ENCODE results near the gene UBQLN1. TPM values are rescaled to one million over a fixed set of nuclear protein-coding genes. Genes with fewer than 3 reads are reported as not detected.
"Not testable (repeated sequence)": the region's sequence is repeated elsewhere in the genome, so short reads cannot be mapped to it uniquely, and the experiment has no call there.

UBQLN1 gene
- total RNA-seq = 245 TPM

DNA sequence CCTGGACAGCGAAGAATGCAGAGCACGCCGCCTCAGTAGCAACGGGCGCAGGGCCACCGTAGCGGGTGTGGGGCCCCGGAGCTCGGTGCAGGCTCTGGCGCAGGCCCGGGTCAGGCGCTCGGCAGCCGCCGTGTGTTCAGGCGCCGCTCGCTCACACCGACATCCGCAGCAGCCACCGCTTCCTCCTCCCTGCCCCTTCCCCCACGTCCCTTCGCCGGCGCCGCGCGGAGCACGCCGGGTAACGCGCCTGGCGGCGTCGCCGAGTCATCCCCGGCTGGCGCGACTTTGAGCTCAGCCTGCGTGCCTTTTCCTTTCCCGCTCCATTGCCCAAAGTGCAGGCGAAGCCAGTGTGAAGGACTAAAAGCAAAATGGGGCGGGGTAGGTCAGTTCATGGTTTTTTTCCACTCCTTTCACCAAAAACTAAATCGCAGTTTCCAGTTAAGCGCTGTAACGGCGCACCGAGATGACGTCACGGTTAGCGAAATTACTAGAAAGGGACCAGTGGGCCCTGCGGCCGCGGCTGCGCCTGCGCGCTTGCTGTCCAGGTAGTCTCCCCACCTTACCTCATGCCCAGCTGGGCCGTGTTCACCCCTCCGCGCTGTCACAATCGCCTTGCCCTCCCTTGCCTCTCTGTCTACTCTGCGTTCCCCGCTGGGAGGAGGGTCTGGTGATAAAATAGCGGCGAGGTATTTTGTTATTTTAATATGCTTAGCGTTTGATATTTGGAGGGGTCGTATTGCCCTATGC, at the start of gene UBQLN1:
Gene UBQLN1, minus strand, starts transcription at position 191 of the 747 bp plus-strand sequence. CDS start 279 bp downstream, outside the sequence.
- DNase-seq (ENCODE audit: low spot score in 2 of 2) (peak; percentile 87 to 89), FAIRE-seq (no peak)

DNA sequence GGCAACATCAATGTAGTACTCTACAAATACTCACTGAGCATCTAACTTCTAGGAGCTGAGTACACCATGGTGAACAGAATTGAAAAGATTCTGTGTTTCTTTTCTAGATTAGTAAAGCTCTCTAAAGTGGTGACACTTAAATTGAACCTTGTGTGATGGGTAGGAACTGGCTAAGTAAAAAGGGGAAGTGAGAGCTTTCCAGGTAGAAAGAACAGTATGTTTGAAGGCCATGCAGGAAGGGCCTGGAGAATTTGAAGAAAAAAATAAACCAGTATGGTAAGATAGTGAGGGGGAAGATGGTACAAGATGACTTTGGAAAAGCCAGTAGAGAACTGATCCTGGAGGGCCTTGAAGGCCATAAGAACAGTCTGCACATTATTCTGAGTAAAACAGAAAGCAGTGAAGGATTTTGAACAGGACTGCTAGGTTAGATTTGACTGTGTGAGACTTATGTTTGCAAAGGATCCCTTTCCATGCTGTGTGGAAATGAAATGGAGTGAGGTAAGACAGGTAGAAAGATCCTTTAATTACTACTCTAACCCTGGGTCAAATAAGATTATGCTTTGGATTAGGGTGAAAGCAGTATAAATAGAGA, 46.7 kb upstream of the UBQLN1 start:
- DNase-seq (ENCODE audit: low spot score in 2 of 2) (no peak), FAIRE-seq (no peak)

DNA sequence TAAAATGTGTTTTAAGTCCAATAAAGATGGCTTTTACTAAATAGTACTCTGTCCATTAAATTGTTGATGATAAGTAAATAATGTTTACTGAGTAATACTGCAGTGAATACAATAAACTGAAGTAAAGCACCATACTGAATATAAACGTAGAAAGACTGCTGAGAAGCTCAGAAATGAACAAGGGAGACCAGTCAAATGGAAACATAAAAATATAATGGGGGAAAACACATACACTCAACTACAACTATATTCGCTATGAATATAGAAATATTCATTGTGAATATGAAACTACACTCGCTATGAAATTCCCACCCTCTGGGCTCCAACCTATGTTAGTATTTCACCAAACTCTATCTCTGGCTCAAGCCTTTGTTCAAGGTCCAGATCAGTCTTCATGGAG, 41.9 kb upstream of the UBQLN1 start:
- DNase-seq (ENCODE audit: low spot score in 2 of 2) (no peak), FAIRE-seq (no peak)

DNA sequence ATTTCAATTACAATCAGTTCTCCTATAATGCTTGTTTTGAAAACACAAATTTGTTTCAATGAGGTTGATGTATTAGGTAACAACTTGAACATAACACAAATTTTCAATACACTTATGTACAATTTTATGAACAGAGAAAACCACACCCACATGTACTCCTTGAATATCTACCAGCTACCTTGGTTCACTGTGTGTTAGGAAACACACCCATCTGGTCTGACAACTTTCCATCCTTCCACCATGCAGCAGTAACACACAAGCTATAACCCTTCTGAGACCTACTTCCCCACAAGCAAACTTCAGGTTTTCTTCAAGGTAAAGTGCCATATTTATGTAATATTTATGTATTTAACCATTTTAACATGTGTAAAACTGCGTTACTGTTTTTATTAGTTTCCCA, 36.4 kb upstream of the UBQLN1 start:
- FAIRE-seq = no peak
- DNase-seq (ENCODE audit: low spot score in 2 of 2) = no peak

DNA sequence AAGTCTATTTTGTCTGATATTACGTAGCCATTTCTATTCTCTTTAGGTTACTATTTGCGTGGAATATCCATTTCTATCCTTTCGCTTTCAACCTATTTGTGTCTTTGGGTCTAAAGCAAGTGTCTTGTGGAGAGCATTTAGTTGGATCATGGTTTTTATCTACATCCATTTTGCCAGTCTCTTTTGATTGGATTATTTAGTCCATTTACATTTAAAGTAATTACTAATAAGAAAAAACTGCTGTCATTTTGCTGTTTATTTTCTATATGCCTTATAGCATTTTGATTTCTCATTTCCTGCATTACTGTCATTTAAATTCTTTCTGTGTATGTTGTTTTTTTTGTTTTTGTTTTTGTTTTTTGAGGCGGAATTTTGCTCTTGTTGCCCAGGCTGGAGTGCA, 26.0 kb upstream of the UBQLN1 start:
- DNase-seq (ENCODE audit: low spot score in 2 of 2) = no peak
- no peak for FAIRE-seq

DNA sequence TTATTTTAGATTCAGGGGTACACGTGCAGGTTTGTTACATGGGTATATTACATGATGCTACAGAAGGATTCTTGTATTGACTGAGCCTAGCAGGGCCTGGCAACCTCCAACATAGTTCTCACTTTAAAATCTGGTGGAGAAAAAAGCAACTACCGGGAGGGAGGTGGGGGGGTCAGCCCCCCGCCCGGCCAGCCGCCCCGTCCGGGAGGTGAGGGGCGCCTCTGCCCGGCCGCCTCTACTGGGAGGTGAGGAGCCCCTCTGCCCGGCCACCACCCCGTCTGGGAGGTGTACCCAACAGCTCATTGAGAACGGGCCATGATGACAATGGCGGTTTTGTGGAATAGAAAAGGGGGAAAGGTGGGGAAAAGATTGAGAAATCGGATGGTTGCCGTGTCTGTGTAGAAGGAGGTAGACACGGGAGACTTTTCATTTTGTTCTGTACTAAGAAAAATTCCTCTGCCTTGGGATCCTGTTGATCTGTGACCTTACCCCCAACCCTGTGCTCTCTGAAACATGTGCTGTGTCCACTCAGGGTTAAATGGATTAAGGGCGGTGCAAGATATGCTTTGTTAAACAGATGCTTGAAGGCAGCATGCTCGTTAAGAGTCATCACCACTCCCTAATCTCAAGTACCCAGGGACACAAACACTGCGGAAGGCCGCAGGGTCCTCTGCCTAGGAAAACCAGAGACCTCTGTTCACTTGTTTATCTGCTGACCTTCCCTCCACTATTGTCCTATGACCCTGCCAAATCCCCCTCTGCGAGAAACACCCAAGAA, 21.0 kb upstream of the UBQLN1 start:
- DNase-seq (ENCODE audit: low spot score in 2 of 2); FAIRE-seq: not testable (repeated sequence)

DNA sequence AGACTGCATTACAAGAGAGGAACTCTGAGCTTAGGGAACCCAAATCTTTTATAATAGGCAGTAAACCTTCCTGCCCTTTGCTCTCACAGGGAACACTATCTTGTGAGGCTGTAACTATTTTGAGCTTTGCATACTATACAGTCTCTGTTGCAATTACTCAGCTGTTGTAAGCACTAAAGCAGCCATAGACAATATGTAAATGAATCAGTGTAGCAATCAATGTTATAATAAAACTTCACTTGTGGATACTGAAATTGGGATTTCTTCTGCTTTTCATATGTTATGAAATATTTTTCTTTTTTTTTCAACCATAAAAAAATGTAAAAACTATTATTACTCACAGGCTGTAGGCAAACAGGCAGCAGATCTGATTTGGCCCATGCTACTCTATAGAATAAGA, 16.7 kb upstream of the UBQLN1 start:
- no peak for FAIRE-seq

DNA sequence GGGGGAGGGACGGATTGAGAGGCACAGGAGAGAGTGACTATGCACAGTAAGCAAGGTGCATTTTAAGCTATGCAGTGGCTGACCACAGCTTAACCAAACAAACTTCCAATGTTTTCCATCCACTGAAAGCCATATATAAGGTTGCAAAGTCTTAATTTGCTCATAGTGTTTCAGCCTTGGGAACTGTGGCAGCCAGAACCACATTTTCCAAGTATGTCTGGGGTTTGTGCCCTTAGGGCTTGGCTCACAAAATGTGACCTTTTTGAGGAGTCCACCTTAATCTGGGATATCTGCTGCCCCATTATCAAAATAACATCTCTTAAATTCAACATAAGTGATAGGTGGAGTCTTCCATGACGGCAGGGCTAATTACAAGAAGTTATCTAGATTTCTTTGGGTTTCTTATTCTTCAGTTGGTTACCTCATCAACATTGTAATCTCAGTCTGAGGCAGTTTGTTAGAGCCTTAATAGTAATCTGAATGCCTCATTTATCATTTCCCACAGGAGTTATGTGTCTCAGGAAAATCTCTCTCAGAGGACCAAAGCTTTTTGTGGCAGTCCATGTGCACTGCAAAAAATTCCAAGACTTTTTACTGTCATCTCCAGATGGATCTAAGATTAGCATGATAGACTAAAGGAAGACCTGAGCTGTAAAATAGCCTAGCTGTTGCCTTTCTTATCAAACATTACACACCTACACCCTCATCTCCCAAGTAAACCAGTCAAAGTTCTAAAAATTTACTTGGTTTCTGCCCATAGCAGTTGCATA, 15.2 kb upstream of the UBQLN1 start:
- no peak for FAIRE-seq
- no peak for DNase-seq (ENCODE audit: low spot score in 2 of 2)

More for the DNA sequence above, 16.7 kb upstream of the UBQLN1 start:
- DNase-seq (ENCODE audit: low spot score in 2 of 2) = no peak

DNA sequence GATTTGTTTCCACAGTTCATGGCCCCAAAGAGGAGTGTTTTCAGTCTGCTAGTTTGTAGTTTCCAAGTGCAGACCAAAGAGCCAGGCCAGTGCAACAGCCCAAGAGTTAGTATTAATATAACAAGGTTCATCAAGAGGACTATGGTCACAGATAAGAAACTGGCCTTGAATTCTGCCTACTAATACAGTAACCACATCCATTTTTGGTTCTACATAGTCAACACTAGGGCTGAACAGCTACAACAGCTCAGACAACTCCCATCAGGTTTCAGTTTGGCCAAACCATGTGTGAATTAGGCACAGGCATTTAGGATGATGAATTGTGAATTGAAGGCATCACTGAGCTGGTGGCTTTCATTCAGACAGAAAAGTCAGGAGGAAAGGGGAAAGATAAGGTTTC, 13.8 kb upstream of the UBQLN1 start:
- DNase-seq (ENCODE audit: low spot score in 2 of 2) (no peak), FAIRE-seq (no peak)

DNA sequence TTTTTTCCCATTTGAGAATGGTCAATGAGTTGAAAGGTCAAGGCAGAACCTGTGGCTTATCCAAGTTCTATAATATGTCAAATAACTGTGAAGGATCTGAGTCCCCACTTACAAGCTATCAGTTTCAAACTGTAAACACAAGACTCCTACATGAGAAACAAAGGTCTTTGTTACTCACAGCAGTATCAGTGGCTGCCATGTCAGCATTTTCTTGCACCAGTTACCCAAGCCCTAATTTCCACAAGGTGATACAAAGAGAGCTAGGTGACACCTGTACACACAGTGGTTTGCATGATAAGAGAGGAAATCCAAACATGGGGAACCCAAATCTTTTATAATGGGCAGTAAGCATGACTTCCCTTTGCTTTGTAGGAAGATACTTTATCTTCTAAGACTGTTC, 8.0 kb upstream of the UBQLN1 start:
- no peak for FAIRE-seq
- DNase-seq (ENCODE audit: low spot score in 2 of 2) = no peak

DNA sequence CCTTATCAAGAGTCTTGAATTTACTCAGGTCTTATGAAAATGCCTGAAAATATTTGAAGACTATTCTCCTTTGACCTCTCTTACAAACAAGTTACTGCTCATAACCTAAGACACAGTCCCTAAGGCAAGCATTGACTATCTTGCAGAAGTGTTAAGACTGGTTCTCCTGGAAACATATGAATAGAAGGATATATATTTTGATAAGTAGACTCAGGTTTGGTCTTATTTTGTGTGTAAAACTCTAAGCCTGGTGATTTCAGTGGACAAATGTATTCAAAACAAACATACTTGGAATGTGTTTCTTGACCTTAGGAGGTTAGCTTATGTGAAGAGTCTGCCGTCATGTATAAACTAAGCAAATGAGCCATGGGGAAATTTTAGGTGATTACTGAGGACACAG, 7.5 kb upstream of the UBQLN1 start:
- DNase-seq (ENCODE audit: low spot score in 2 of 2) (no peak), FAIRE-seq (no peak)

DNA sequence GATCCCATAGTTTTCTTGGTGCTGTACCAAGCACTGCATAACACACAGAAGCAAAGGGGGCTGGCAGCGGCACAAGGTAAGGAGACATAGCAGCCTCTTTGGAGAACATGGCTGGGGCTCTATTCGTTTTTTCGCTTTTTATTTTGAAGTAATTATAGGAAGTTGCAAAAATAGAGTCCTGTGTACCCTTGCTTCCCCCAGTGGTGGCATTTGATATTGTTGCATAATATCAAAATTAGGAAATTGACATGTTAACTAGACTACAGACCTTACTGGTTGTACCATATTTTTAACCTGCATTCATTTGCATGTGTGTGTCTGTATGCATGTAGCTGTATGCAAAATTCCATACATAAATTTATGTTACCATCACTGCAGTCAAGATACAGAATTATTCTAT, 6.6 kb upstream of the UBQLN1 start:
- FAIRE-seq (no peak), DNase-seq (ENCODE audit: low spot score in 2 of 2) (no peak)

DNA sequence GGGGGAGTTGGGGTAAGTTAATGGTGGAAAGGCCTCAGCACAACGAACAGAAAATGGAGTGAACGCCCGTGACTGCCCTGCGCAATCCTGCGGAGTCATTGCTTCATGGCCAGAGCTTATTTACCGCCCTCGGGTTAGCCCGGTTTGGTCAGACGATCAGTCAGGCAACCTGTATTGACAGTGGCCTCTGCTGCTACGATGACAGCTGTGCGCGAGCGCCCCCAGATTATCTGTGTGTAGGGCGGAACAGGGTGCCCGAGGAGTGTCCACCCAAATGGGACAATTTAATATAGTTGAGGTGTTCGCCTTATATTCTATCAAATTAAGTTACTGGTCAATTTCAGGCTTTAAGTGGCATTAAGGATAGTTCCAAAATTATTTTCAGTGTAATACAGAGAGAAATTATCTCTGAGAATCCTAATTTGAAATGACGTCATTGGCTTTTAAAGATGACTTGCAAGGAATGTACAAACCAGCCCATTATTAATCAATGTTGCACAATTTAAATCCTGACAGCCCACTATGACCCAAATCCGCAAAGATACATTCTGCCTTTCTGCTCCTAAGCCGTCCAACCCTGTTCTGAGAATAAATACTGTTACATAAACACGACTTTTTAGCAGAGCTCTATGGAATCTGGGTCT, 879 bp upstream of the UBQLN1 start:
- DNase-seq (ENCODE audit: low spot score in 2 of 2) (peak; percentile 60 to 69), FAIRE-seq (no peak)

DNA sequence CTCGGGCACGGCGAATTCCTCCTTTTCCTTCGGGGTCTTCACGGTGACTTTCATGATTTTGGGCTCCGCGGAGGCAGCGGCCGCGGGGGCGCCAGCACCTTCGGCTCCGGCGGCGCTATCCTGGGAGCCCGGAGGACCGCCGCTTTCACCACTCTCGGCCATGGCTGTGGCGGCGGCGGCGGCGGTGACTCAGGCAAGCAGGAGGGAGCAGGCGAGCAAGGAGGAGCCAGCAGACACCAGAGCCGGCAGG, 315 bp downstream of the UBQLN1 start:
- no peak for DNase-seq (ENCODE audit: low spot score in 2 of 2)
- no peak for FAIRE-seq

DNA sequence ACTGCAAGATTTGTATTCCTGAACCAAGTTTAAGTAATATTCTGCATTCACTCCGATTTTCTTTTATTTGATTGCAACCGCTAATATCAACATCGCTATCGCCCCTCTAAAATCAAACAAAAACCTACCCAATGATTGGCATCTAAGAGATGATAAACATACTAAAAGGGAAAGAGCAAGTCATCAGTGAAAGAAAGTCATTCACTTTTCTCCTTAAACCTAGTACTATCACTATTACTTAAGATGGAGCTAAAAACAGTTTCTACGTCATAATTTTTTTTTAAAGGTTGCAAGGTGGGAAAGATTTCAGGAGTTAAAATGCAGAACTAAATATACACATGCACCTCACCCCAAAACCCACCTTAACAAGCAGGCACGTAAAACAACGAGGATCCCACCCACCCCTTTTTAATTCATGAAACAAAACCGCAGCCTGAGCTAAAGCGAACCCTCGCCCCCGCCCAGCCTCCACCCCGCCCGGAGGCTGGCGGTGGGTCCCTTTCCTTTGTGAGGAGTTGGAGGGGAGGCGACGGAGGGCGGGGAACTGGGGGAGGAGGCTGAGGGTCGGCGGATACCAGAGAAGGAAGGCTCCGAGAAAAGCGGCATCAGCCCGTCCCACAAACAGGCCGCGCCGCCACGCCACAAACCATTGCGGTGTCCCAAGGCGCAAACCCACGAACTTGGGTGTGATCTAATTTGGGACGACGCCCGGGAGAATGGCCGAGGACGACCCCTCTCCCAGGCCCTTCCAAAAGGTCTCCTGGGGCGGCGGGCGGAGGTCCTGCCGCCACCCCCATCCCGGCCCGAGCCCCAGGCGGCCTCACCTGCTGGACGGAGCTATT, 861 bp downstream of the UBQLN1 start:
- FAIRE-seq = no peak

DNA sequence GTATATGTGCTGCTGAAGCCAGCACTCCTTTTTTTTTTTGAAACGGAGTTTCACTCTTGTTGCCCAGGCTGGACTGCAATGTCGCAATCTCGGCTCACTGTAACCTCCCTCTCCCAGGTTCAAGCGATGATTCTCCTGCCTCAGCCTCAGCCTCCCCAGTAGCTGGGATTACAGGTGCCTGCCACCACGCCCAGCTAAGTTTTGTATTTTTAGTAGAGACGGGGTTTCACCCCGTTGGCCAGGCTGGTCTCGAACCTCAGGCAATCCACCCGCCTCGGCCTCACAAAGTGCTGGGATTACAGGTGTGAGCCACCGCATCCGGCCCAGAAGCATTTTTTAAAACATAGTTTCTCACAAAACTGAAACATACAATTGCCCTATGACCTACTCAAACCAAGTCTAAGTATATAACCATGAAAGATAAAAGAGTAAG, 2.5 kb downstream of the UBQLN1 start:
- not testable (repeated sequence) for FAIRE-seq; DNase-seq (ENCODE audit: low spot score in 2 of 2)

More for the DNA sequence above, 861 bp downstream of the UBQLN1 start:
- no peak for DNase-seq (ENCODE audit: low spot score in 2 of 2)

DNA sequence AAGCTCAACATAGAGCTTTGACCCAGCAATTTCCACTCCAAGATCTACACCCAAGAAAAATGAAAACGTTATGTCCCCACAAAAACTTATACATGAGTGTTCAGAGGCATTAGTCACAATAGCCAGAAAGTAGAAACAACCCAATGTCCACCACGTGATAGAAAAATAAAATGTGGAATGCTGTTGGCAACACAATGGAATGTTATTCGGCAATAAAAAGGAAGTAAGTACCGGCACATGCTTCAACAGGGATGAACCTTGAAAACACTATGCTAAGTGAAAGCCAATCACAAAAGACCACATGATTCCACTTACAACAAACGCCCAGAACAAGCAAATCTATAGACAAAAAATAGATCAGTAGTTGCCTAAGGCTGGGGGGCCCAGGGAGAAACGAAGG, 6.0 kb downstream of the UBQLN1 start:
- no peak for FAIRE-seq
- DNase-seq (ENCODE audit: low spot score in 2 of 2) = no peak

DNA sequence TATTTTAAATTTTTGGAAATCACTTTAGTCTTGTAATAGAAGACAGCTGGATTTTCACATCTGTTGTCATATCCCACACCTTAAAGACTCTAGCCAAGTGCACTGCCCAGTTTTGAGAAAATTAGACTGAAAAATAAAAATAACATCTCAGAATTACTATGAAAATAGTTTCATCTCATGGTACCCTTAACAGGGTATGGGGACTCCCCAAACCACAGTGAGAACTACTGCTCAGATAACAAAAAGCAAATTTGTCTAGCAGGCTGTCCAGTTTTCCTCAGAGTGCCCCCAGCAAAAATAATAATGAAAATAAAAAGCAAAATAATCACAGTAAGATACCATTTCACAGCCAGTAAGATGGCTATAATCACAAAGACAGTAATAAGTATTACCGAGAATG, 6.5 kb downstream of the UBQLN1 start:
- FAIRE-seq (no peak), DNase-seq (ENCODE audit: low spot score in 2 of 2) (no peak)

DNA sequence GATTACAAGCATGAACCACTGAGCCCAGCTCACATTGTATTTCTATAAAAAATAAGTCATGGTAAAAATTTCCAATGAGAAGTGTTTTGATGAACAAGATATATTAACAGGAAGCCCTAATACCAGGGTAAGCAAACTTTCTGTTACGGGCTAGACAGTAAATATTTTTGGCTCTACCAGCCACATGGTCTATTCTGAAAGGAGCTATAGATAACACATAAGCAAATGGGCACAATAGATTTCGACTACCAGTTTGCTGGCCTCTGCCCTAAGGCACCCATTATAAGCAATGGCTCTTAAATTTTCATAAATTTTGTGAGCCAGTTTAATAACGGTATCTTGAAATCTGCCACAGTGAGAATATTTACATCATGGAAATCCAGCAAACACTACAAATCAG, 8.1 kb downstream of the UBQLN1 start:
- DNase-seq (ENCODE audit: low spot score in 2 of 2) (no peak), FAIRE-seq (no peak)
